Measurements from ENCODE around the gene USP4. TPM values are rescaled to one million over a fixed set of nuclear protein-coding genes. Genes with fewer than 3 reads are reported as not detected.

Gene USP4
- total and polyA plus RNA-seq, 2 of the 8 experiments (the other 6 are each of a cell fraction or from before 2014, with no cell fraction given), result 16.0 to 27.8 TPM

DNA sequence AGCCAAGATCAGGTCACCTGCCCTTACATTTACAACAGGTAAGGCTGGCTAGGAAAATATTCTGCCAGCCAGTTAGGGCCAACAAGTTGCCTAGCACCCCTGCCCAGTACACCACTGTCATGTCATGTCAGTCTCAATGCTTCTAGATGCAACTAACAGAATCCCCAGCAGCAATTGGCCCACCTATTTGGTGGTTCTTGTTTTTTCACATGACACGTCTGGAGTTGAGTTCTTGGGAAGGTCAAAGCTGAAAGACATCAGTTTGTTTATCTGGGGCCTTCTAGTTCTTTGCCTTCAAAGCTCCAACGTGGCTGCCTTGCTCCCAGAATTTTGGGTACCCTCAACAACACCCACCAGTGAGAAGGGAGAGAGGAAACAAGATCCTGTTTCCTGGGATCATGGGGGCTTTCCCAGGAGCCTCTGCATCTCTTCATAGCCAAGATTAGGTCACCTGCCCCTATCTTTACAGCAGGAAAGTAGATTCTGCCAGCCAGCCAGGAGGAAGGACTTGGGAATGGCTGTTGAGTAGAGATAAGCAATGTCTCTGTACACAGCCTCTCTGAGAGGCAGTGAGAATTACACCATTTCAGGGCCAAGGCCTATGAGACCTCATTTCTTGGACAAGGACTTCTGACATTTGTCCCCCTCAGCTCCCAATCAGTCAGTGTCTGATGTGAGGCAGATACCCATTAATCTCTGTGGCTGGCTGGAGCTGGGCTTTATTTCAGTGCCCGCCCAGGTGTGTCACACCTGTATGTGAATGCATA, 9.7 kb upstream of the USP4 start:
- Histone ChIP-seq H3K4me2 (ENCODE audit: insufficient read depth in 1 of 2, low read depth in 2 of 2, low read length in 2 of 2) (no peak overlapping the region), H3K4ac (replicated peaks; ENCODE audit: insufficient read length, low read depth, low read length) (no peak overlapping the region), H3K27me3 (replicated peaks in 1 of 4; ENCODE audit: control insufficient read depth in 3 of 4, extremely low read depth in 1 of 4, insufficient read depth in 3 of 4, low read length in 3 of 4) (no peaks in the 10 kb centered on the region), H2AK5ac (ENCODE audit: low read depth, low read length) (no peak overlapping the region), H3K79me1 (ENCODE audit: low read depth, low read length) (no peaks in the 10 kb centered on the region), H3K27ac (ENCODE audit: low read depth, low read length) (no peak overlapping the region), H2BK12ac (ENCODE audit: low read depth, low read length) (no peak overlapping the region), H4K20me1 (replicated peaks in 1 of 2; ENCODE audit: control insufficient read depth in 1 of 2, insufficient read depth in 2 of 2, low read length in 2 of 2) (no peaks in the 10 kb centered on the region), H2BK5ac (ENCODE audit: low read depth, low read length) (no peak overlapping the region), H4K5ac (ENCODE audit: insufficient read length, low read depth, low read length) (no peak overlapping the region), H4K91ac (replicated peaks; ENCODE audit: insufficient read length, low read length) (no peak overlapping the region), H3K23ac (ENCODE audit: insufficient read length) (no peak overlapping the region), H3K79me2 (ENCODE audit: control insufficient read depth in 1 of 2, insufficient read depth in 2 of 2, low read length in 2 of 2) (no peaks in the 10 kb centered on the region), H3K9me3 (ENCODE audit: insufficient read depth in 2 of 2, low read depth in 1 of 2, low read length in 1 of 2) (no peaks in the 10 kb centered on the region), H3K23me2 (ENCODE audit: low read depth, low read length) (no peaks in the 10 kb centered on the region; the same call in 1 of the 2 replicates), H3K36me3 (ENCODE audit: control insufficient read depth in 2 of 4, insufficient read depth in 4 of 4, low read length in 3 of 4) (no peaks in the 10 kb centered on the region), H2BK15ac (ENCODE audit: low read length) (no peak overlapping the region), H3K4me1 (replicated peaks in 1 of 4; ENCODE audit: control insufficient read depth in 3 of 4, insufficient read depth in 4 of 4, low read length in 3 of 4) (no peaks in the 10 kb centered on the region), H3K14ac (ENCODE audit: insufficient read length) (no peak overlapping the region), H2BK120ac (replicated peaks; ENCODE audit: low read depth, low read length) (no peak overlapping the region), H3K9ac (replicated peaks in 1 of 4; ENCODE audit: extremely low read depth in 1 of 4, low read depth in 3 of 4, low read length in 3 of 4) (no peak overlapping the region), H3K4me3 (ENCODE audit: extremely low read depth in 1 of 4, insufficient read depth in 2 of 4, low read depth in 3 of 4, low read length in 4 of 4) (no peak overlapping the region), H2BK20ac (ENCODE audit: low read length) (no peak overlapping the region), H3K56ac (replicated peaks; ENCODE audit: insufficient read length, low read depth, low read length) (no peak overlapping the region), H2AFZ (ENCODE audit: low read length) (no peak overlapping the region), H4K8ac (ENCODE audit: extremely low read depth, insufficient read depth, low read length) (no peak overlapping the region), H3K18ac (ENCODE audit: extremely low read depth, low read length) (no peak overlapping the region)
- WGBS, 2 experiments (ENCODE audit: extremely low coverage in 1 of 2, insufficient coverage in 1 of 2, insufficient read length in 1 of 2, insufficient replicate concordance in 2 of 2, low coverage in 1 of 2, low lambda C conversion rate in 2 of 2, missing lambda C conversion rate in 1 of 2), result 88% methylated on average over 3 of the region's 3 CpGs; no CpG with 5 or more reads in 1 of the 2 experiments
- POLR2A ChIA-PET (ENCODE audit: partially characterized antibody), result interaction anchor here (0.7 to 4.3 kb wide), 2 partner anchors 9 to 148 kb away, joined by 3 to 20 read pairs; partner anchors contain the start of gene GPX1
- CTCF ChIA-PET (ENCODE audit: partially characterized antibody), result interaction anchor here (0.6 to 2.9 kb wide), 3 partner anchors 10 to 33 kb away, joined by 3 to 11 read pairs (median 4); partner anchors contain the start of gene USP4
- DNase-seq (ENCODE audit: low read depth in 1 of 2, low spot score in 2 of 2) (no peak), FAIRE-seq (no peak)
- TF ChIP-seq KDM5A (IDR thresholded peaks at IDR 0.05; ENCODE audit: low read length), result no peak
- no peak for TF ChIP-seq CBX8 (IDR thresholded peaks at IDR 0.05; ENCODE audit: borderline replicate concordance, low read depth, low read length)
- no peak for TF ChIP-seq CEBPB (IDR thresholded peaks at IDR 0.05; ENCODE audit: low read depth, low read length)
- no peak for TF ChIP-seq TAF1 (IDR thresholded peaks at IDR 0.05; ENCODE audit: low read depth, low read length)
- TF ChIP-seq HDAC2 (IDR thresholded peaks at IDR 0.05; ENCODE audit: borderline replicate concordance in 1 of 2, low read depth in 2 of 2, low read length in 2 of 2), result no peak
- TF ChIP-seq ZNF274 (IDR thresholded peaks at IDR 0.05; ENCODE audit: borderline replicate concordance, extremely low read depth, low read length), result no peak
- no peak for TF ChIP-seq CHD2 (IDR thresholded peaks at IDR 0.05; ENCODE audit: low read length)
- no peak for TF ChIP-seq NANOG (IDR thresholded peaks at IDR 0.05; ENCODE audit: insufficient read depth, low read depth, low read length, poor library complexity, severe bottlenecking)
- TF ChIP-seq SIX5 (IDR thresholded peaks at IDR 0.05; ENCODE audit: low read depth, low read length), result no peak
- TF ChIP-seq CHD1 (IDR thresholded peaks at IDR 0.05; ENCODE audit: low read depth, low read length), result no peak
- no peak for TF ChIP-seq POLR2A (IDR thresholded peaks at IDR 0.05; ENCODE audit: control extremely low read depth in 1 of 2, low read depth in 2 of 2, low read length in 2 of 2)
- TF ChIP-seq BACH1 (IDR thresholded peaks at IDR 0.05; ENCODE audit: low read length), result no peak
- no peak for TF ChIP-seq YY1 (IDR thresholded peaks at IDR 0.05; ENCODE audit: low read depth, low read length)
- no peak for TF ChIP-seq PHF8 (conservative IDR thresholded peaks at IDR 0.05; ENCODE audit: low read depth, low read length)
